Tibial nerve (tissue), 4 donors: ENCODE data around the gene IBTK.

Experiments
- EP300 ChIP-seq, 2 donors: sonication (generic); formaldehyde crosslinking; IDR thresholded peaks; one replicate each; pipeline ENCODE4 v1.6.1; 2017; ENCODE audit warnings: antibody characterized with exemption in 2 of 2, mild to moderate bottlenecking in 1 of 2
- POLR2A ChIP-seq, 2 donors: fragments of 450-650 bp; IDR thresholded peaks; one replicate each; pipeline ENCODE4 v1.6.1; 2017; ENCODE audit warnings: antibody characterized with exemption in 2 of 2, mild to moderate bottlenecking in 2 of 2, moderate library complexity in 2 of 2
- TF ChIP-seq, protein P1 (sequence below), 5 experiments: fragments of 200-600 bp in 3 of 5; fragments of 450-650 bp in 2 of 5; sonication (generic) in 3 of 5; IDR thresholded peaks; one replicate each; pipeline ENCODE4 v1.5.1; 2016 to 2019; ENCODE audit warnings: antibody characterized with exemption in 5 of 5, mild to moderate bottlenecking in 3 of 5, moderate library complexity in 2 of 5

DNA sequence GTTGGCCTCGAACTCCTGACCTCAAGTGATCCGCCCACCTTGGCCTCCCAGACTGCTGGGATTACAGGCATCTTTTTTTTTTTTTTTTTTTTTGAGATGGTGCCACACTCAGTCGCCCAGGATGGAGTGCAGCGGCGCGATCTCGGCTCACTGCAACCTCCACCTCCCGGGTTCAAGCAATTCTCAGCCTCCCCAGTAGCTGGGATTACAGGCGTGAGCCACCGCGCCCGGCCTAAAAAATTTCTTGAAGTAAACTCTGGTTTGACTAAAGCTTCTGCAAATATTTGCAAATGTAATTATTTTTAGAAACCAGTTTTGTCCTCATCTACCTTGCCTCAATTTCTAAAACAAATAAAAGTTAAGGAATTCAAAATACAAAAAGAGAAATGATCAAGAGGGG is 1.2 kb downstream of the IBTK start:
- TF ChIP-seq, protein P1, sequence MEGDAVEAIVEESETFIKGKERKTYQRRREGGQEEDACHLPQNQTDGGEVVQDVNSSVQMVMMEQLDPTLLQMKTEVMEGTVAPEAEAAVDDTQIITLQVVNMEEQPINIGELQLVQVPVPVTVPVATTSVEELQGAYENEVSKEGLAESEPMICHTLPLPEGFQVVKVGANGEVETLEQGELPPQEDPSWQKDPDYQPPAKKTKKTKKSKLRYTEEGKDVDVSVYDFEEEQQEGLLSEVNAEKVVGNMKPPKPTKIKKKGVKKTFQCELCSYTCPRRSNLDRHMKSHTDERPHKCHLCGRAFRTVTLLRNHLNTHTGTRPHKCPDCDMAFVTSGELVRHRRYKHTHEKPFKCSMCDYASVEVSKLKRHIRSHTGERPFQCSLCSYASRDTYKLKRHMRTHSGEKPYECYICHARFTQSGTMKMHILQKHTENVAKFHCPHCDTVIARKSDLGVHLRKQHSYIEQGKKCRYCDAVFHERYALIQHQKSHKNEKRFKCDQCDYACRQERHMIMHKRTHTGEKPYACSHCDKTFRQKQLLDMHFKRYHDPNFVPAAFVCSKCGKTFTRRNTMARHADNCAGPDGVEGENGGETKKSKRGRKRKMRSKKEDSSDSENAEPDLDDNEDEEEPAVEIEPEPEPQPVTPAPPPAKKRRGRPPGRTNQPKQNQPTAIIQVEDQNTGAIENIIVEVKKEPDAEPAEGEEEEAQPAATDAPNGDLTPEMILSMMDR (IDR thresholded peaks at IDR 0.05): no peak
- no peak for TF ChIP-seq POLR2A (IDR thresholded peaks at IDR 0.05)
- no peak for TF ChIP-seq EP300 (IDR thresholded peaks at IDR 0.05)
